Caco-2 (cell line): Measurements from ENCODE around the gene KLHL35. TPM values are rescaled to one million over a fixed set of nuclear protein-coding genes. Genes with fewer than 3 reads are reported as not detected.

Experiments
- BruUV-seq: library from RNA; stranded (reverse); fragments of 400-500 nt; replicated peaks from 2 replicates; lab custom pipeline; 2021; lab: Mats Ljungman, UMichigan
- CTCF ChIA-PET: fragments of 300-600 bp; sonication (Branson Sonifier 250); formaldehyde crosslinking; loops from one replicate; lab custom pipeline; 2022; ENCODE audit warnings: antibody characterized with exemption; lab: Charles Lee
- POLR2A ChIA-PET: fragments of 300-600 bp; sonication (Branson Sonifier 250); formaldehyde crosslinking; loops from one replicate; lab custom pipeline; 2022; ENCODE audit warnings: antibody characterized with exemption; lab: Charles Lee
- DNase-seq, 2 experiments: peaks; one replicate each; pipeline versions ENCODE4 v3.0.0 to v3.0.0-alpha.2; 2020 to 2022
- H3K27me3 ChIP-seq: replicated peaks from 2 replicates; pipeline ENCODE4 v1.6.0; 2011; ENCODE audit warnings: low read length; ENCODE audit not compliant: control insufficient read depth, insufficient read depth
- H3K36me3 ChIP-seq: 2 replicates; pipeline ENCODE4 v1.5.1; 2011; ENCODE audit warnings: low read length; ENCODE audit not compliant: control insufficient read depth, insufficient read depth
- H3K4me1 ChIP-seq: fragments of 250-450 bp; sonication (Bioruptor Pico); 2 replicates; pipeline ENCODE4 v1.5.1; 2020; ENCODE audit warnings: mild to moderate bottlenecking
- H3K4me3 ChIP-seq: 2 replicates; pipeline ENCODE4 v1.5.1; 2011; ENCODE audit warnings: low read depth, mild to moderate bottlenecking, control low read depth, low read length
- H3K9me3 ChIP-seq: fragments of 250-450 bp; sonication (Bioruptor Pico); 2 replicates; pipeline ENCODE4 v1.5.1; 2020; ENCODE audit warnings: mild to moderate bottlenecking, moderate library complexity
- H3K27ac Mint-ChIP-seq: one replicate; pipeline ENCODE4 v1.8.0; 2022; ENCODE audit warnings: mixed read lengths; ENCODE audit not compliant: unreplicated experiment
- H3K27me3 Mint-ChIP-seq: one replicate; pipeline ENCODE4 v1.8.0; 2022; ENCODE audit warnings: mixed read lengths; ENCODE audit not compliant: insufficient read depth, unreplicated experiment
- H3K36me3 Mint-ChIP-seq: one replicate; pipeline ENCODE4 v1.8.0; 2022; ENCODE audit warnings: mild to moderate bottlenecking, mixed read lengths; ENCODE audit not compliant: insufficient read depth, unreplicated experiment
- H3K4me1 Mint-ChIP-seq: one replicate; pipeline ENCODE4 v1.8.0; 2022; ENCODE audit warnings: low read depth, mixed read lengths; ENCODE audit not compliant: unreplicated experiment
- H3K4me3 Mint-ChIP-seq: one replicate; pipeline ENCODE4 v1.8.0; 2022; ENCODE audit warnings: mild to moderate bottlenecking, moderate library complexity, mixed read lengths; ENCODE audit not compliant: unreplicated experiment
- H3K9me3 Mint-ChIP-seq: one replicate; pipeline ENCODE4 v1.8.0; 2022; ENCODE audit warnings: mixed read lengths; ENCODE audit not compliant: unreplicated experiment
- intact Hi-C: fragments of 100-400 bp; cut with micrococcal nuclease; formaldehyde crosslinking; loops from one replicate; pipeline ENCODE4 v1.10.0; 2022; ENCODE audit not compliant: unreplicated experiment
- total RNA-seq: library from RNA; stranded (reverse); gene quantifications from 2 replicates; pipeline ENCODE4 v1.2.3, GENCODE V29; 2022
- TF ChIP-seq, protein P1 (sequence below), 2 experiments: fragments of 200-600 bp in 1 of 2; IDR thresholded peaks; 1 replicate in 1 of 2; 2 replicates in 1 of 2; pipeline versions ENCODE4 v1.5.1 to v1.8.0; 2011 to 2022; ENCODE audit warnings: antibody characterized with exemption in 1 of 2, control low read depth in 1 of 2, inconsistent platforms in 1 of 2, low read depth in 1 of 2, low read length in 1 of 2, mild to moderate bottlenecking in 1 of 2, moderate library complexity in 1 of 2; ENCODE audit not compliant: insufficient read depth in 1 of 2, severe bottlenecking in 1 of 2, unreplicated experiment in 1 of 2

KLHL35 gene
- total RNA-seq, 1 experiment from 2014 or later, result 51.4 TPM

DNA sequence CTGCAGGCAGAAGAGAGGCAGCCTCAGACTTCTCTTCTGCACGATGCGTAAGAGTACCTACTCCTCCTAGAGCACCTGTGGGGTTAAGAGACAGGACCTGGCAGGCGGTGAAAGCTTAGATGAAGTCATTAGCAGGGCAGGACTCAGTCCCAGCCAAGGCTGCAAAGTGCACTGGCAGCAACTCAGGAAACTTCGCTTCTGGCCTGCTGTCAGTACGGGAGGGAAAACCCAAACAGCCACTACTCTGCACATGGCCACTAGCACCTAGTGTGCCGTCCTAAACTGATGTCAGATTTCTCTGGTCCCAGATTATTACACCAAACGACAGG lies 8.8 kb upstream of the KLHL35 start:
- BruUV-seq, result no TSS peak
- no peaks in the 10 kb centered on the region for H3K36me3 ChIP-seq
- DNase-seq, result no peak
- intact Hi-C loops, result no loop called here
- ChIA-PET POLR2A (no interaction called here), CTCF (interaction anchor here (0.6 to 1.5 kb wide), 2 partner anchors 54 to 84 kb away, joined by 3 to 4 read pairs; partner anchors contain the start of gene GDPD5)
- Mint-ChIP-seq H3K4me3 (no peak overlapping the region), H3K27ac (no peak overlapping the region), H3K9me3 (no peaks in the 10 kb centered on the region), H3K4me1 (peaks cover 15% of the 10 kb centered on the region), H3K36me3 (no peaks in the 10 kb centered on the region), H3K27me3 (no peaks in the 10 kb centered on the region)
- TF ChIP-seq, protein P1, sequence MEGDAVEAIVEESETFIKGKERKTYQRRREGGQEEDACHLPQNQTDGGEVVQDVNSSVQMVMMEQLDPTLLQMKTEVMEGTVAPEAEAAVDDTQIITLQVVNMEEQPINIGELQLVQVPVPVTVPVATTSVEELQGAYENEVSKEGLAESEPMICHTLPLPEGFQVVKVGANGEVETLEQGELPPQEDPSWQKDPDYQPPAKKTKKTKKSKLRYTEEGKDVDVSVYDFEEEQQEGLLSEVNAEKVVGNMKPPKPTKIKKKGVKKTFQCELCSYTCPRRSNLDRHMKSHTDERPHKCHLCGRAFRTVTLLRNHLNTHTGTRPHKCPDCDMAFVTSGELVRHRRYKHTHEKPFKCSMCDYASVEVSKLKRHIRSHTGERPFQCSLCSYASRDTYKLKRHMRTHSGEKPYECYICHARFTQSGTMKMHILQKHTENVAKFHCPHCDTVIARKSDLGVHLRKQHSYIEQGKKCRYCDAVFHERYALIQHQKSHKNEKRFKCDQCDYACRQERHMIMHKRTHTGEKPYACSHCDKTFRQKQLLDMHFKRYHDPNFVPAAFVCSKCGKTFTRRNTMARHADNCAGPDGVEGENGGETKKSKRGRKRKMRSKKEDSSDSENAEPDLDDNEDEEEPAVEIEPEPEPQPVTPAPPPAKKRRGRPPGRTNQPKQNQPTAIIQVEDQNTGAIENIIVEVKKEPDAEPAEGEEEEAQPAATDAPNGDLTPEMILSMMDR (IDR thresholded peaks at IDR 0.05; ENCODE audit: insufficient read depth in 1 of 2, low read depth in 1 of 2, low read length in 1 of 2, severe bottlenecking in 1 of 2, unreplicated experiment in 1 of 2), result no peak
- H3K27me3 ChIP-seq, result no peaks in the 10 kb centered on the region
- H3K4me1 ChIP-seq, result no peaks in the 10 kb centered on the region
- H3K9me3 ChIP-seq, result no peaks in the 10 kb centered on the region
- no peak overlapping the region for H3K4me3 ChIP-seq

DNA sequence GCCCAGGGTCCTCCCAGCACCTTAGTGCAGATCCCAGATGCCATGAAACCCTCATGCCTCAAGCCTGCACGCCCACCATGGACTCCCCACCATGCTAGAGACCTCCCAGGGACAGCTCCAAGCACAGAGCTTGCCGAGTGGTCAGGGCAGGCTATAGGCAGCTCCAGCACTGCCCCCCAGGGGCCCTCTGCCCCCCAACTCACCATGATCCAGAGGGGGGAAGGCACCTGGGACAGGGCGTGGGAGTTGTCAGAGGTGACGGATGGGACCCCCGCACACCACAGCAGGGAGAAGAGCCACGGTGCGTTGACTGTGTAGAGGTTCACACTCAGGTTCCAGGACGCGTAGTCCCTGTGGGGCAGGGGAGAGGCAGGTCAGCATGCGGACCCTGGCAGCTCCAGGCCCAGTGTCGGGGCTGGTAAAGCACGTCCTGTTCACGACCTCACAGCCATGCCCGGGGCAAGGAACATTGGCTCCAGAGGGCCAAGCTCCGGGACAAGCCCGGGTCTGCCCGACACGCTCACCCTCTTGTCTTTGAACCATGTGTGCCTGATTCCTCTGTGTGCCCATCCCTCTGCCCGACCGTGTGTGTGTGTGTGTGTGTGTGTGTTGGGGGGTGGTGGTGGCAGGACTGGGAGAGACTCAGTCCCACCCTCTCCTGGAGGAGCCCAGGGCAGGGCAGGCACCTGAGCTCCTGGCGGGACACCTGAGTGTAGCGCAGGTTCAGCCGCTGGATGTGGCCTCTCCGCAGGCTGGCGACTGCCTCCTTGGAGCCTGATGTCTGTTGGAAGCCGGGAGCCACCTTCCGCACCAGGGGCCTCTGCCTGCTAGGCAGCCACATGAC lies 8.2 kb upstream of the KLHL35 start:
- no peaks in the 10 kb centered on the region for H3K27me3 ChIP-seq
- Mint-ChIP-seq H3K4me3 (no peak overlapping the region), H3K36me3 (no peaks in the 10 kb centered on the region), H3K4me1 (peaks cover 15% of the 10 kb centered on the region), H3K9me3 (no peaks in the 10 kb centered on the region), H3K27me3 (no peaks in the 10 kb centered on the region), H3K27ac (no peak overlapping the region)
- no peak for DNase-seq
- intact Hi-C loops, result no loop called here
- H3K9me3 ChIP-seq, result no peaks in the 10 kb centered on the region
- BruUV-seq, result no TSS peak
- 0 out of 2 replicates have a peak, but pooled peaks cover 2% of the 10 kb centered on the region for H3K36me3 ChIP-seq
- ChIA-PET POLR2A (no interaction called here), CTCF (interaction anchor here (0.6 kb wide), 1 partner anchor 84 kb away, joined by 3 read pairs; the partner anchor contains the start of gene GDPD5)
- TF ChIP-seq, protein P1 (IDR thresholded peaks at IDR 0.05; ENCODE audit: insufficient read depth in 1 of 2, low read depth in 1 of 2, low read length in 1 of 2, severe bottlenecking in 1 of 2, unreplicated experiment in 1 of 2), result no peak
- H3K4me1 ChIP-seq, result no peaks in the 10 kb centered on the region
- H3K4me3 ChIP-seq, result no peak overlapping the region

DNA sequence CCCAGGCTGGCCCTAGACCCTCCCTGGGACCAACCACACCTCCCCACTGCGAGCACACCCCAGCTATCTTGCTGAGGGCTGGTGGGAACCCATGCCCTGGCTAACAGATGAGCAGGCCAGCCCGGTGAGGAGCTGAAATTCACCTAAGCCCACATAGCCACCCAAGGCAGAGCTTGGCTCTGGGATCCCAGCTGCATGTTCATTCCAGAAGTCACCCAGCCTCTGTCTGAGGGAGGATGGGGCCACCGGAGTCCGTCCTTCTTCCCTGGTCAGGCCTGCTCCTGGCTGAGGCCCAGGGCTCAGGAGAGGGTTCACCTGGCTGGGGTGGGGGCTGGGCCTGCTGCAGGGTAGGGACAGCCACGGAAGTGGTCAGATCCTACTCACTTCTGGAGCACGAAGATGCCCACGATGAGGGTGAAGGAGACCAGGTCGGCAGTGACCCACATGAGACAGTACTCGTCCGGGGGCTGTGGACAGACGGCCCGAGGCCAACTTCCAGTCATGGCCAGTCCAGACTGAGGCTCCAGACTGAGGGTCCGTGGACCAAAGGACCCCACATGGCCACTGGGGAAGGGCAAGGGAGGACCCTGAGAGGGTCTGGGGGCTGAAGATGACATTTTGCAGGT lies 6.6 kb upstream of the KLHL35 start:
- H3K9me3 Mint-ChIP-seq, result no peaks in the 10 kb centered on the region
- Histone ChIP-seq H3K9me3 (no peaks in the 10 kb centered on the region), H3K4me1 (no peaks in the 10 kb centered on the region), H3K27me3 (no peaks in the 10 kb centered on the region), H3K4me3 (no peak overlapping the region), H3K36me3 (0 out of 2 replicates have a peak, but pooled peaks cover 2% of the 10 kb centered on the region)
- BruUV-seq, result no TSS peak
- intact Hi-C loops, result no loop called here
- ChIA-PET POLR2A (no interaction called here), CTCF (interaction anchor here (1.7 kb wide), 1 partner anchor 12 kb away, joined by 5 read pairs; no protein-coding TSS in a partner anchor)
- TF ChIP-seq, protein P1 (IDR thresholded peaks at IDR 0.05; ENCODE audit: insufficient read depth in 1 of 2, low read depth in 1 of 2, low read length in 1 of 2, severe bottlenecking in 1 of 2, unreplicated experiment in 1 of 2), result no peak
- no peak for DNase-seq
- H3K4me3 Mint-ChIP-seq, result no peak overlapping the region
- no peak overlapping the region for H3K27ac Mint-ChIP-seq
- no peaks in the 10 kb centered on the region for H3K27me3 Mint-ChIP-seq
- no peaks in the 10 kb centered on the region for H3K36me3 Mint-ChIP-seq
- peaks cover 15% of the 10 kb centered on the region for H3K4me1 Mint-ChIP-seq
